Transverse colon (tissue), 3 donors: Measurements from ENCODE around the gene SMARCA2.

Experiments used
- POLR2A ChIP-seq: fragments of 450-650 bp; IDR thresholded peaks from one replicate; pipeline ENCODE4 v1.6.1; 2016; ENCODE audit warnings: antibody characterized with exemption, mild to moderate bottlenecking, moderate library complexity
- POLR2AphosphoS5 ChIP-seq, 3 donors: sonication (generic); formaldehyde crosslinking; IDR thresholded peaks; one replicate each; pipeline ENCODE4 v1.6.1; 2016; ENCODE audit warnings: antibody characterized with exemption in 3 of 3

DNA sequence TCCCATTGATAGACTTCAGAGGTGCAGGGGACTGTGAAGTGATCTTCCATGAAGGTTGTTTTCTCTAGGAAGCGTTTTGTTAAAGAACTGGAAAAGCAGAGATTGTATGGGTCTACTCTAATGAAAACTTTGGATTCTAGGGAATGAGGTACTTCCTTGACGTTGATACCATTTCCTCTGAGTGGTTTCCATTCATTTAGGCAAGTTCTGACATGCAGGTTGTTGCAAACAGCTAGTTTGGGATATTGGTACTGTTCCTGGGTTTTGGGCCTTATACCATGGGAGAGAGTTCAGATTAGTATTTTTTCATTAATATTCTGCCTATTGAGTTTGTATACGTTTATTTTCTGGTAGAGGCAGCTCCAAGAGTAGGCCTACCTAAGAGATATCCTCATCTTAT is 25.7 kb downstream of the SMARCA2 start:
- TF ChIP-seq POLR2A (no peak), POLR2AphosphoS5 (IDR thresholded peaks at IDR 0.05) (no peak)
